IMR-90 (cell line): Measurements from ENCODE around the gene PCID2. TPM values are rescaled to one million over a fixed set of nuclear protein-coding genes. Genes with fewer than 3 reads are reported as not detected.

Experiments
- ATAC-seq: fragments of 200-7000 bp; cut with Tn5 transposase; 2 replicates; pipeline ENCODE4 v1.9.1; 2020; ENCODE audit warnings: low read depth, mild to moderate bottlenecking, moderate library complexity
- BruUV-seq: library from RNA; stranded (reverse); fragments of 400-500 nt; replicated peaks from 2 replicates; lab custom pipeline; 2021; lab: Mats Ljungman, UMichigan
- CTCF ChIA-PET: fragments of 300-600 bp; formaldehyde crosslinking; extraction: SDS; loops from one replicate; lab custom pipeline; 2021; ENCODE audit warnings: antibody characterized with exemption; lab: Yijun Ruan, JAX
- POLR2A ChIA-PET: fragments of 300-600 bp; sonication (Branson Sonifier 250); formaldehyde crosslinking; loops from one replicate; lab custom pipeline; 2022; ENCODE audit warnings: antibody characterized with exemption; ENCODE audit not compliant: unreplicated experiment; lab: Charles Lee
- DNase-seq: peaks from one replicate; pipeline ENCODE4 v3.0.0; 2013
- H2AFZ ChIP-seq: replicated peaks from 2 replicates; pipeline ENCODE3; 2013; ENCODE audit warnings: low read length, mild to moderate bottlenecking; ENCODE audit not compliant: poor library complexity
- H2AK5ac ChIP-seq: 2 replicates; pipeline ENCODE4 v1.6.1; 2013; ENCODE audit warnings: low read depth, low read length, inconsistent platforms
- H2AK9ac ChIP-seq: replicated peaks from 2 replicates; pipeline ENCODE3; 2013; ENCODE audit warnings: mild to moderate bottlenecking, low read depth, low read length, moderate library complexity; ENCODE audit not compliant: poor library complexity
- H2BK120ac ChIP-seq: 2 replicates; pipeline ENCODE4 v1.6.1; 2013; ENCODE audit warnings: low read depth, low read length, inconsistent platforms
- H2BK15ac ChIP-seq: 3 replicates; pipeline ENCODE4 v1.6.1; 2013; ENCODE audit warnings: low read depth, low read length, inconsistent platforms
- H2BK20ac ChIP-seq: 2 replicates; pipeline ENCODE4 v1.6.1; 2013; ENCODE audit warnings: low read depth, mild to moderate bottlenecking, inconsistent platforms, low read length, moderate library complexity
- H2BK5ac ChIP-seq: 2 replicates; pipeline ENCODE4 v1.6.1; 2013; ENCODE audit warnings: mild to moderate bottlenecking, low read depth, low read length, inconsistent platforms; ENCODE audit not compliant: poor library complexity, severe bottlenecking
- H3K14ac ChIP-seq: replicated peaks from 2 replicates; pipeline ENCODE4 v1.6.1; 2013; ENCODE audit warnings: low read depth, low read length, inconsistent platforms
- H3K18ac ChIP-seq: 2 replicates; pipeline ENCODE4 v1.6.1; 2013; ENCODE audit warnings: low read depth, low read length, control low read depth
- H3K23ac ChIP-seq: 2 replicates; pipeline ENCODE4 v1.6.1; 2013; ENCODE audit warnings: low read depth, low read length, inconsistent platforms
- H3K27ac ChIP-seq: 2 replicates; pipeline ENCODE4 v1.5.1; 2013; ENCODE audit warnings: mild to moderate bottlenecking, control low read depth, low read length; ENCODE audit not compliant: insufficient read depth
- H3K27me3 ChIP-seq: 2 replicates; pipeline ENCODE4 v1.6.1; 2013; ENCODE audit warnings: low read length; ENCODE audit not compliant: control insufficient read depth, insufficient read depth
- H3K36me3 ChIP-seq: 2 replicates; pipeline ENCODE4 v1.6.1; 2013; ENCODE audit warnings: low read length, mixed read lengths; ENCODE audit not compliant: control insufficient read depth, insufficient read depth
- H3K4ac ChIP-seq: 2 replicates; pipeline ENCODE4 v1.6.1; 2013; ENCODE audit warnings: low read depth, low read length, inconsistent platforms
- H3K4me1 ChIP-seq: 2 replicates; pipeline ENCODE4 v1.6.1; 2013; ENCODE audit warnings: low read length, mixed read lengths; ENCODE audit not compliant: control insufficient read depth, insufficient read depth
- H3K4me2 ChIP-seq: 2 replicates; pipeline ENCODE4 v1.6.1; 2013; ENCODE audit warnings: low read depth, mild to moderate bottlenecking, control low read depth, low read length, moderate library complexity
- H3K4me3 ChIP-seq: 2 replicates; pipeline ENCODE4 v1.5.1; 2013; ENCODE audit warnings: low read depth, mild to moderate bottlenecking, control low read depth, low read length, moderate library complexity; ENCODE audit not compliant: insufficient read depth
- H3K56ac ChIP-seq: 2 replicates; pipeline ENCODE4 v1.6.1; 2013; ENCODE audit warnings: low read length, inconsistent platforms; ENCODE audit not compliant: insufficient read depth; ENCODE audit errors: extremely low read depth
- H3K79me1 ChIP-seq, 2 experiments: 2 replicates each; pipeline ENCODE4 v1.6.1; 2013; ENCODE audit warnings: low read length in 2 of 2, inconsistent platforms in 1 of 2, low read depth in 1 of 2
- H3K9ac ChIP-seq: 2 replicates; pipeline ENCODE4 v1.6.1; 2013; ENCODE audit warnings: low read depth, low read length, control low read depth
- H3K9me1 ChIP-seq: 2 replicates; pipeline ENCODE4 v1.6.1; 2013; ENCODE audit warnings: low read length, inconsistent platforms; ENCODE audit not compliant: insufficient read depth
- H3K9me3 ChIP-seq: 2 replicates; pipeline ENCODE4 v1.6.1; 2013; ENCODE audit warnings: low read length; ENCODE audit not compliant: control insufficient read depth, insufficient read depth
- H4K20me1 ChIP-seq: 2 replicates; pipeline ENCODE4 v1.6.1; 2013; ENCODE audit warnings: low read length, inconsistent platforms; ENCODE audit not compliant: insufficient read depth
- H4K5ac ChIP-seq: 2 replicates; pipeline ENCODE4 v1.6.1; 2013; ENCODE audit warnings: mild to moderate bottlenecking, low read depth, low read length, control low read depth
- H4K8ac ChIP-seq, 2 experiments: 2 replicates each; pipeline ENCODE4 v1.6.1; 2013; ENCODE audit warnings: low read depth in 2 of 2, low read length in 2 of 2, control low read depth in 1 of 2, inconsistent platforms in 1 of 2
- H4K91ac ChIP-seq: 2 replicates; pipeline ENCODE4 v1.6.1; 2013; ENCODE audit warnings: low read depth, low read length, inconsistent platforms; ENCODE audit not compliant: insufficient read depth
- BHLHE40 ChIP-seq: fragments of 150-350 bp; IDR thresholded peaks from 2 replicates; pipeline ENCODE4 v1.6.1; 2016; ENCODE audit warnings: mild to moderate bottlenecking, low read depth, low read length
- CEBPB ChIP-seq: IDR thresholded peaks from 2 replicates; pipeline ENCODE4 v1.6.1; 2012; ENCODE audit warnings: low read depth, low read length, improper control_type of control experiment
- CHD1 ChIP-seq: IDR thresholded peaks from 2 replicates; pipeline ENCODE4 v1.6.1; 2012; ENCODE audit warnings: low read depth, low read length, improper control_type of control experiment
- CTCF ChIP-seq: conservative IDR thresholded peaks from 2 replicates; pipeline ENCODE4 v1.5.1; 2012; ENCODE audit warnings: mild to moderate bottlenecking, low read depth, low read length, improper control_type of control experiment
- MAFK ChIP-seq: IDR thresholded peaks from 2 replicates; pipeline ENCODE4 v1.6.1; 2012; ENCODE audit warnings: low read depth, low read length, improper control_type of control experiment
- MAZ ChIP-seq: IDR thresholded peaks from 2 replicates; pipeline ENCODE4 v1.6.1; 2012; ENCODE audit warnings: low read depth, mild to moderate bottlenecking, low read length, improper control_type of control experiment, moderate library complexity, borderline replicate concordance
- MXI1 ChIP-seq: IDR thresholded peaks from 2 replicates; pipeline ENCODE4 v1.6.1; 2012; ENCODE audit warnings: low read depth, mild to moderate bottlenecking, low read length, moderate library complexity, borderline replicate concordance
- NFE2L2 ChIP-seq: fragments of 150-350 bp; IDR thresholded peaks from 2 replicates; pipeline ENCODE4 v1.6.1; 2016; ENCODE audit warnings: low read depth, mild to moderate bottlenecking, low read length
- POLR2A ChIP-seq: IDR thresholded peaks from 2 replicates; pipeline ENCODE4 v1.6.1; 2012; ENCODE audit warnings: mild to moderate bottlenecking, low read depth, low read length
- RAD21 ChIP-seq: IDR thresholded peaks from 2 replicates; pipeline ENCODE4 v1.6.1; 2012; ENCODE audit warnings: low read length, improper control_type of control experiment
- RFX5 ChIP-seq: IDR thresholded peaks from 2 replicates; pipeline ENCODE4 v1.8.0; 2012; ENCODE audit warnings: low read depth, mild to moderate bottlenecking, low read length, moderate library complexity
- SMC3 ChIP-seq: fragments of 150-350 bp; IDR thresholded peaks from 2 replicates; pipeline ENCODE4 v1.6.1; 2016; ENCODE audit warnings: low read depth, mild to moderate bottlenecking, antibody characterized with exemption, low read length, moderate library complexity
- USF2 ChIP-seq: fragments of 150-350 bp; IDR thresholded peaks from 2 replicates; pipeline ENCODE4 v1.6.1; 2017; ENCODE audit warnings: mild to moderate bottlenecking, antibody characterized with exemption, low read length, low read depth
- WGBS, 2 experiments: methylation state at CpG; one replicate each; pipeline versions ENCODE4 v1.1.5 to v1.1.7; 2013; ENCODE audit warnings: missing lambda C conversion rate in 2 of 2; ENCODE audit not compliant: insufficient read length in 1 of 2; ENCODE audit errors: extremely low coverage in 2 of 2; 5-methylcytosine and 5-hydroxymethylcytosine counted together
- dilution Hi-C: fragments of 300-500 bp; cut with HindIII; formaldehyde crosslinking; loops from one replicate; pipeline ENCODE4 v1.14.3; 2018; ENCODE audit warnings: low sequenced_read_pairs; ENCODE audit not compliant: unreplicated experiment
- in situ Hi-C: fragments of 300-500 bp; cut with MboI; formaldehyde crosslinking; loops from 3 replicates; pipeline ENCODE4 v1.14.3; 2019; ENCODE audit warnings: low sequenced_read_pairs, inconsistent platforms, mixed read lengths
- intact Hi-C: fragments of 100-400 bp; cut with micrococcal nuclease; formaldehyde crosslinking; loops from 2 replicates; pipeline ENCODE4 v1.10.0; 2022
- polyA plus RNA-seq, 3 experiments: library from polyadenylated mRNA; depleted of rRNA; stranded (reverse); fragments of >200 nt; gene quantifications; 2 replicates each; pipeline ENCODE4 v1.2.3, GENCODE V29; 2012; ENCODE audit warnings: low replicate concordance in 1 of 3
- total RNA-seq: library from RNA; depleted of rRNA; stranded (reverse); fragments of >200 nt; gene quantifications from 2 replicates; pipeline ENCODE4 v1.2.3, GENCODE V29; 2012
- TF ChIP-seq, protein P1 (sequence below): fragments of 150-350 bp; IDR thresholded peaks from 2 replicates; pipeline ENCODE4 v1.6.1; 2016; ENCODE audit warnings: low read depth, mild to moderate bottlenecking, low read length, moderate library complexity, borderline replicate concordance

Gene PCID2
- total and polyA plus RNA-seq, 2 of the 4 experiments (the other 2 are of a cell fraction): 83.5 to 90.9 TPM

- in situ Hi-C loops: loop anchor here (25.0 kb wide), 1 partner anchor 301 kb away; no protein-coding TSS in a partner anchor
- BruUV-seq: no TSS peak
- H2AK9ac ChIP-seq: no peak overlapping the region
- intact Hi-C loops: loop anchor here (10.0 kb wide), 1 partner anchor 294 kb away; no protein-coding TSS in a partner anchor
- no peak overlapping the region for H3K23ac ChIP-seq
- no peaks in the 10 kb centered on the region for H4K20me1 ChIP-seq
- no peaks in the 10 kb centered on the region for H3K4me1 ChIP-seq
- DNase-seq: no peak
- H3K9me3 ChIP-seq: no peaks in the 10 kb centered on the region
- H2BK120ac ChIP-seq: no peak overlapping the region
- H3K79me1 ChIP-seq: peaks cover 5 to 19% of the 10 kb centered on the region in 2 experiments; a peak in 2 of 4 replicates
- no peak overlapping the region for H3K9ac ChIP-seq
- TF ChIP-seq NFE2L2 (no peak), CEBPB (no peak), USF2 (no peak), RAD21 (peak; percentile 20; the same call in 1 of the 2 replicates), SMC3 (no peak), MXI1 (no peak), MAZ (no peak), MAFK (no peak), RFX5 (no peak), POLR2A (no peak), CHD1 (no peak), CTCF (peak; percentile 28), BHLHE40 (no peak)
- TF ChIP-seq, protein P1, sequence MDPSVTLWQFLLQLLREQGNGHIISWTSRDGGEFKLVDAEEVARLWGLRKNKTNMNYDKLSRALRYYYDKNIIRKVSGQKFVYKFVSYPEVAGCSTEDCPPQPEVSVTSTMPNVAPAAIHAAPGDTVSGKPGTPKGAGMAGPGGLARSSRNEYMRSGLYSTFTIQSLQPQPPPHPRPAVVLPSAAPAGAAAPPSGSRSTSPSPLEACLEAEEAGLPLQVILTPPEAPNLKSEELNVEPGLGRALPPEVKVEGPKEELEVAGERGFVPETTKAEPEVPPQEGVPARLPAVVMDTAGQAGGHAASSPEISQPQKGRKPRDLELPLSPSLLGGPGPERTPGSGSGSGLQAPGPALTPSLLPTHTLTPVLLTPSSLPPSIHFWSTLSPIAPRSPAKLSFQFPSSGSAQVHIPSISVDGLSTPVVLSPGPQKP: no peak
- no peak overlapping the region for H3K14ac ChIP-seq
- peaks cover 53% of the 10 kb centered on the region for H3K36me3 ChIP-seq
- no peak overlapping the region for H3K4ac ChIP-seq
- no peaks in the 10 kb centered on the region for H3K9me1 ChIP-seq
- CTCF ChIA-PET: interaction anchor here (0.7 to 1.3 kb wide), 3 partner anchors 11 to 257 kb away, joined by 3 to 5 read pairs (median 4); no protein-coding TSS in a partner anchor
- no peak overlapping the region for H3K4me3 ChIP-seq
- ATAC-seq: peak; percentile 35; the same call in 1 of the 2 replicates
- H4K91ac ChIP-seq: no peak overlapping the region
- H2AFZ ChIP-seq: no peak overlapping the region
- H2BK5ac ChIP-seq: no peak overlapping the region
- POLR2A ChIA-PET: no interaction called here
- no peak overlapping the region for H2AK5ac ChIP-seq
- H3K4me2 ChIP-seq: no peak overlapping the region
- no peak overlapping the region for H3K27ac ChIP-seq
- no peak overlapping the region for H2BK20ac ChIP-seq
- WGBS, 2 experiments: no CpG with 5 or more reads among the region's 4 CpGs
- H4K5ac ChIP-seq: no peak overlapping the region
- no peaks in the 10 kb centered on the region for H3K27me3 ChIP-seq
- no peak overlapping the region for H3K18ac ChIP-seq
- no peak overlapping the region for H3K56ac ChIP-seq
- dilution Hi-C loops: no loop called here
- no peak overlapping the region for H4K8ac ChIP-seq
- H2BK15ac ChIP-seq: no peak overlapping the region
Observed at GRCh38 chr13:113238536-113238935, 30.1 kb upstream of the PCID2 start.
